Muscle layer of colon (tissue), 2 donors: ENCODE data around the gene CHST12.

Experiments used
- H3K27ac ChIP-seq: one replicate; pipeline ENCODE4 v1.7.0; 2013; ENCODE audit warnings: low read depth, mild to moderate bottlenecking, low read length, moderate library complexity
- H3K27me3 ChIP-seq, 2 donors: one replicate each; pipeline ENCODE4 v1.7.0; 2013; ENCODE audit warnings: low read length in 2 of 2, mild to moderate bottlenecking in 2 of 2; ENCODE audit not compliant: insufficient read depth in 2 of 2, control insufficient read depth in 1 of 2
- H3K36me3 ChIP-seq: one replicate; pipeline ENCODE4 v1.7.0; 2013; ENCODE audit warnings: mild to moderate bottlenecking, low read length; ENCODE audit not compliant: insufficient read depth
- H3K4me1 ChIP-seq: one replicate; pipeline ENCODE4 v1.7.0; 2013; ENCODE audit warnings: mild to moderate bottlenecking, low read length; ENCODE audit not compliant: insufficient read depth
- H3K4me3 ChIP-seq, 2 donors: one replicate each; pipeline ENCODE4 v1.7.0; 2013; ENCODE audit warnings: low read length in 2 of 2, low read depth in 1 of 2, mild to moderate bottlenecking in 1 of 2, moderate library complexity in 1 of 2
- H3K9ac ChIP-seq: one replicate; pipeline ENCODE4 v1.7.0; 2013; ENCODE audit warnings: low read length
- H3K9me3 ChIP-seq: one replicate; pipeline ENCODE4 v1.7.0; 2013; ENCODE audit warnings: mild to moderate bottlenecking, low read length
- donor health status: abdominal sarcoma.
- donor health status: Adenocarcinoma of cecum.

The CHST12 gene

GRCh38 chr7:2431260-2431867 lies 28.0 kb downstream of the CHST12 start:
- peaks cover 13% of the 10 kb centered on the region for H3K36me3 ChIP-seq
- H3K9me3 ChIP-seq = no peaks in the 10 kb centered on the region
- no peak overlapping the region for H3K4me3 ChIP-seq
- no peak overlapping the region for H3K9ac ChIP-seq
- no peaks in the 10 kb centered on the region for H3K4me1 ChIP-seq
- H3K27ac ChIP-seq = no peak overlapping the region
- no peaks in the 10 kb centered on the region for H3K27me3 ChIP-seq

GRCh38 chr7:2432910-2433712 lies 29.7 kb downstream of the CHST12 start:
- Histone ChIP-seq H3K4me3 (no peak overlapping the region), H3K36me3 (peaks cover 16% of the 10 kb centered on the region), H3K27ac (no peak overlapping the region), H3K9me3 (no peaks in the 10 kb centered on the region), H3K4me1 (peaks cover under 1% of the 10 kb centered on the region), H3K27me3 (no peaks in the 10 kb centered on the region), H3K9ac (no peak overlapping the region)

GRCh38 chr7:2433713-2434550 lies 30.5 kb downstream of the CHST12 start:
- no peak overlapping the region for H3K27ac ChIP-seq
- peaks cover 16% of the 10 kb centered on the region for H3K36me3 ChIP-seq
- H3K9ac ChIP-seq = no peak overlapping the region
- no peaks in the 10 kb centered on the region for H3K9me3 ChIP-seq
- no peak overlapping the region for H3K4me3 ChIP-seq
- H3K27me3 ChIP-seq = no peaks in the 10 kb centered on the region
- H3K4me1 ChIP-seq = peaks cover 5% of the 10 kb centered on the region

GRCh38 chr7:2435146-2435545 lies 31.7 kb downstream of the CHST12 start:
- H3K9ac ChIP-seq = no peak overlapping the region
- no peaks in the 10 kb centered on the region for H3K9me3 ChIP-seq
- no peak overlapping the region for H3K27ac ChIP-seq
- peaks cover 5% of the 10 kb centered on the region for H3K4me1 ChIP-seq
- H3K36me3 ChIP-seq = peaks cover 16% of the 10 kb centered on the region
- H3K4me3 ChIP-seq = no peak overlapping the region
- H3K27me3 ChIP-seq = no peaks in the 10 kb centered on the region

GRCh38 chr7:2436341-2437104 lies 33.1 kb downstream of the CHST12 start:
- H3K27me3 ChIP-seq = no peaks in the 10 kb centered on the region
- no peak overlapping the region for H3K9ac ChIP-seq
- H3K36me3 ChIP-seq = peaks cover 16% of the 10 kb centered on the region
- no peak overlapping the region for H3K27ac ChIP-seq
- H3K4me3 ChIP-seq = no peak overlapping the region
- H3K4me1 ChIP-seq = peaks cover 5% of the 10 kb centered on the region
- H3K9me3 ChIP-seq = no peaks in the 10 kb centered on the region

- Histone ChIP-seq H3K36me3 (peaks cover 16% of the 10 kb centered on the region), H3K9ac (no peak overlapping the region), H3K4me3 (no peak overlapping the region), H3K27ac (no peak overlapping the region), H3K27me3 (no peaks in the 10 kb centered on the region), H3K4me1 (peaks cover 5% of the 10 kb centered on the region), H3K9me3 (no peaks in the 10 kb centered on the region)
These were observed 33.7 kb downstream of the CHST12 start for GRCh38 chr7:2437136-2437535.

- Histone ChIP-seq H3K27me3 (no peaks in the 10 kb centered on the region), H3K36me3 (peaks cover 16% of the 10 kb centered on the region), H3K4me1 (peaks cover 5% of the 10 kb centered on the region), H3K9me3 (no peaks in the 10 kb centered on the region), H3K9ac (no peak overlapping the region), H3K27ac (no peak overlapping the region), H3K4me3 (no peak overlapping the region)
These were observed 34.2 kb downstream of the CHST12 start for GRCh38 chr7:2437537-2438148.

- H3K27ac ChIP-seq = no peak overlapping the region
- no peaks in the 10 kb centered on the region for H3K9me3 ChIP-seq
- H3K36me3 ChIP-seq = peaks cover 16% of the 10 kb centered on the region
- H3K4me3 ChIP-seq = no peak overlapping the region
- H3K27me3 ChIP-seq = no peaks in the 10 kb centered on the region
- peaks cover 5% of the 10 kb centered on the region for H3K4me1 ChIP-seq
- H3K9ac ChIP-seq = no peak overlapping the region
These were observed 34.8 kb downstream of the CHST12 start for GRCh38 chr7:2438186-2438585.

GRCh38 chr7:2438775-2439174 lies 35.4 kb downstream of the CHST12 start:
- no peak overlapping the region for H3K9ac ChIP-seq
- H3K27me3 ChIP-seq = no peaks in the 10 kb centered on the region
- H3K4me3 ChIP-seq = no peak overlapping the region
- peaks cover 16% of the 10 kb centered on the region for H3K36me3 ChIP-seq
- H3K4me1 ChIP-seq = peaks cover 5% of the 10 kb centered on the region
- no peaks in the 10 kb centered on the region for H3K9me3 ChIP-seq
- H3K27ac ChIP-seq = no peak overlapping the region

- Histone ChIP-seq H3K36me3 (peaks cover 9% of the 10 kb centered on the region), H3K4me3 (no peak overlapping the region), H3K4me1 (peaks cover 5% of the 10 kb centered on the region), H3K27ac (no peak overlapping the region), H3K27me3 (no peaks in the 10 kb centered on the region), H3K9ac (no peak overlapping the region), H3K9me3 (no peaks in the 10 kb centered on the region)
These were observed 37.3 kb downstream of the CHST12 start for GRCh38 chr7:2440608-2441245.
